Upper lobe of left lung (tissue), 6 donors: ENCODE measurements around the gene PTCD2. TPM values are rescaled to one million over a fixed set of nuclear protein-coding genes. Genes with fewer than 3 reads are reported as not detected.
A peak's percentile ranks its signal among the peaks of the same experiment; 100 is the strongest.

Source experiments
- ATAC-seq, 2 donors: fragments of 200-7000 bp; cut with Tn5 transposase; one replicate each; pipeline ENCODE4 v1.9.1; 2022; ENCODE audit warnings: mild to moderate bottlenecking in 2 of 2, moderate library complexity in 2 of 2; ENCODE audit not compliant: low FRiP score in 2 of 2
- DNase-seq, 2 donors: peaks; one replicate each; pipeline ENCODE4 v3.0.0-alpha.2; 2019 to 2020
- H3K27ac ChIP-seq, 4 donors: fragments of 200-600 bp; sonication (generic); one replicate each; pipeline ENCODE4 v1.5.1; 2016 to 2019
- H3K27me3 ChIP-seq, 4 donors: fragments of 200-600 bp; sonication (generic); one replicate each; pipeline ENCODE4 v1.5.1; 2017 to 2019
- H3K36me3 ChIP-seq, 4 donors: fragments of 200-600 bp; sonication (generic); one replicate each; pipeline ENCODE4 v1.5.1; 2016 to 2019
- H3K4me1 ChIP-seq, 4 donors: fragments of 200-600 bp; sonication (generic); one replicate each; pipeline ENCODE4 v1.5.1; 2018 to 2019
- H3K4me3 ChIP-seq, 4 donors: fragments of 200-600 bp; sonication (generic); one replicate each; pipeline ENCODE4 v1.5.1; 2017 to 2019; ENCODE audit warnings: mild to moderate bottlenecking in 2 of 4, moderate library complexity in 1 of 4
- H3K9me3 ChIP-seq, 4 donors: fragments of 200-600 bp; sonication (generic); one replicate each; pipeline ENCODE4 v1.5.1; 2018 to 2019
- EP300 ChIP-seq, 4 donors: sonication (generic); formaldehyde crosslinking; IDR thresholded peaks; one replicate each; pipeline ENCODE4 v1.5.1; 2017; ENCODE audit warnings: antibody characterized with exemption in 4 of 4, control low read depth in 2 of 4
- POLR2A ChIP-seq, 4 donors: fragments of 450-650 bp; IDR thresholded peaks; one replicate each; pipeline ENCODE4 v1.5.1; 2016 to 2017; ENCODE audit warnings: antibody characterized with exemption in 4 of 4, mild to moderate bottlenecking in 2 of 4
- POLR2AphosphoS5 ChIP-seq, 2 donors: sonication (generic); formaldehyde crosslinking; IDR thresholded peaks; one replicate each; pipeline ENCODE4 v1.5.1; 2017; ENCODE audit warnings: antibody characterized with exemption in 2 of 2
- WGBS, 2 donors: methylation state at CpG; one replicate each; pipeline ENCODE4 v1.1.5; 2017 to 2018; 5-methylcytosine and 5-hydroxymethylcytosine counted together
- total RNA-seq, 6 donors: library from RNA; depleted of rRNA in 4 of 6; stranded (reverse); fragments of >200 nt in 4 of 6; gene quantifications; one replicate each; pipeline versions ENCODE4 v1.1.0 to v1.2.1, GENCODE V29; 2016 to 2021
- TF ChIP-seq, protein P1 (sequence below), 6 experiments: fragments of 450-650 bp in 4 of 6; fragments of 200-600 bp in 2 of 6; sonication (generic) in 2 of 6; IDR thresholded peaks; one replicate each; pipeline ENCODE4 v1.5.1; 2016 to 2019; ENCODE audit warnings: antibody characterized with exemption in 6 of 6
- donor health status: DM: no; HTN: no; CAD: no; lungs with moderate emphysema.
- donor health status: DM: no; HTN: yes; CAD: no; lungs with severe emphysema.

The PTCD2 gene
- total RNA-seq, 6 donors from 2014 or later: 3.1 to 17.8 (median 5.9) TPM

- Histone ChIP-seq H3K9me3 (no peaks in the 10 kb centered on the region), H3K27me3 (no peaks in the 10 kb centered on the region), H3K27ac (no peak overlapping the region), H3K4me3 (no peak overlapping the region), H3K36me3 (no peaks in the 10 kb centered on the region), H3K4me1 (peaks cover 0 to 15% (median 8%) of the 10 kb centered on the region in 4 donors)
- WGBS, 2 donors: 51 to 65% methylated on average over 4 of the region's 4 CpGs
- DNase-seq (no peak), ATAC-seq (peak in 1 of 2 donors; percentile 84)
- TF ChIP-seq EP300 (IDR thresholded peaks at IDR 0.05) (no peak), POLR2AphosphoS5 (IDR thresholded peaks at IDR 0.05) (no peak), POLR2A (IDR thresholded peaks at IDR 0.05) (no peak)
- TF ChIP-seq, protein P1, sequence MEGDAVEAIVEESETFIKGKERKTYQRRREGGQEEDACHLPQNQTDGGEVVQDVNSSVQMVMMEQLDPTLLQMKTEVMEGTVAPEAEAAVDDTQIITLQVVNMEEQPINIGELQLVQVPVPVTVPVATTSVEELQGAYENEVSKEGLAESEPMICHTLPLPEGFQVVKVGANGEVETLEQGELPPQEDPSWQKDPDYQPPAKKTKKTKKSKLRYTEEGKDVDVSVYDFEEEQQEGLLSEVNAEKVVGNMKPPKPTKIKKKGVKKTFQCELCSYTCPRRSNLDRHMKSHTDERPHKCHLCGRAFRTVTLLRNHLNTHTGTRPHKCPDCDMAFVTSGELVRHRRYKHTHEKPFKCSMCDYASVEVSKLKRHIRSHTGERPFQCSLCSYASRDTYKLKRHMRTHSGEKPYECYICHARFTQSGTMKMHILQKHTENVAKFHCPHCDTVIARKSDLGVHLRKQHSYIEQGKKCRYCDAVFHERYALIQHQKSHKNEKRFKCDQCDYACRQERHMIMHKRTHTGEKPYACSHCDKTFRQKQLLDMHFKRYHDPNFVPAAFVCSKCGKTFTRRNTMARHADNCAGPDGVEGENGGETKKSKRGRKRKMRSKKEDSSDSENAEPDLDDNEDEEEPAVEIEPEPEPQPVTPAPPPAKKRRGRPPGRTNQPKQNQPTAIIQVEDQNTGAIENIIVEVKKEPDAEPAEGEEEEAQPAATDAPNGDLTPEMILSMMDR (IDR thresholded peaks at IDR 0.05): no peak
Measured at GRCh38 chr5:72377910-72378638, 57.9 kb downstream of the PTCD2 start.

GRCh38 chr5:72378639-72379289 lies 58.6 kb downstream of the PTCD2 start:
- H3K9me3 ChIP-seq: no peaks in the 10 kb centered on the region
- H3K4me3 ChIP-seq: no peak overlapping the region
- TF ChIP-seq POLR2AphosphoS5 (IDR thresholded peaks at IDR 0.05): no peak
- H3K4me1 ChIP-seq: peaks cover 0 to 15% (median 8%) of the 10 kb centered on the region in 4 donors
- 24 to 30% methylated on average over 4 of the region's 4 CpGs for WGBS, 2 donors
- DNase-seq: peak in 1 of 2 donors; percentile 49
- H3K27me3 ChIP-seq: no peaks in the 10 kb centered on the region
- no peak overlapping the region for H3K27ac ChIP-seq
- no peaks in the 10 kb centered on the region for H3K36me3 ChIP-seq
- peak in 1 of 2 donors; percentile 59 for ATAC-seq

- 84 to 92% methylated on average over 10 of the region's 10 CpGs for WGBS, 2 donors
Measured at GRCh38 chr5:72379936-72380335, 59.8 kb downstream of the PTCD2 start.

DNA sequence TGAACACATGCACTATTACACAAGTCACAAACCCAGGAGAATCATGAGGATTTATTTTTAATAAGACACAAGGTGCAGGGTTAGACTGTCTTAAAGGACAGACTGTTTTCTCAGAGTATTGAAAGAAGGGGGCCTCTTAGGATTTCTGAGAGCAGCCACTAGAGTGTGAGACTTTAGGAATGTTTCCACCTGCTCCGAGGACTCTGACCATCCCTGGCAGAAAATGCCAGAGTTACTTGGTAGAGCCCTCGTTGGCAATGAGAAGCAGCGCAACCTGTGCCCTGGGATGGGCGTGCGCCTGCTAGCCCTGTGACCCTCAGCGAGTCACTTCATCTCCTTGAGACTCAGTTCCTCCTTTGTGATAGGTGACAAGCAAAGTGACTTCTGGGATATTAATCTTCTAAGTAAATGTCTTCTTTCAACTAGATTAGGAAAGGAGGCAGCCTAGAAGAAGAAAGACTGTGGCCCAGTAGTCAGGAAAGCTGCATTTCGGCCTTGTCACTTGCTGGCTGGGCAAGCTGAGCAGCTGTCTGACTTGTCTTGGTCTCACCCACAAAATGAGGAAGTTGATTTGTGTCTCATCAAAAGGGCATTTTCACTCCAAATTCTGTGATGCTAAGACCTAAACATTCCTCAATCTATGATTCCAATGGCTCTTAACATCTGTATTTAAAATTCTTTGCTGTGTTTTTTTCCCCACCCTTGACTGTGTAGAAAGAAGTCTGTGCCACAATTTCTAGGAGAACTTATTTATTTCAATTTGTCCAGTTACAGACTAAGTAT lies 60.5 kb downstream of the PTCD2 start:
- H3K4me3 ChIP-seq: no peak overlapping the region
- no peaks in the 10 kb centered on the region for H3K36me3 ChIP-seq
- H3K27me3 ChIP-seq: no peaks in the 10 kb centered on the region
- H3K9me3 ChIP-seq: no peaks in the 10 kb centered on the region
- TF ChIP-seq POLR2AphosphoS5 (IDR thresholded peaks at IDR 0.05) (no peak), EP300 (IDR thresholded peaks at IDR 0.05) (no peak), POLR2A (IDR thresholded peaks at IDR 0.05) (no peak)
- TF ChIP-seq, protein P1 (IDR thresholded peaks at IDR 0.05): no peak
- H3K4me1 ChIP-seq: peaks cover 0 to 15% (median 8%) of the 10 kb centered on the region in 4 donors
- no peak overlapping the region for H3K27ac ChIP-seq
- DNase-seq (peak in 1 of 2 donors; percentile 44), ATAC-seq (no peak)
- WGBS, 2 donors: 76 to 78% methylated on average over 4 to 7 of the region's 7 CpGs

More at GRCh38 chr5:72379936-72380335, 59.8 kb downstream of the PTCD2 start:
- DNase-seq (no peak), ATAC-seq (no peak)
- Histone ChIP-seq H3K9me3 (no peaks in the 10 kb centered on the region), H3K27ac (no peak overlapping the region), H3K4me3 (no peak overlapping the region), H3K4me1 (peaks cover 0 to 15% (median 8%) of the 10 kb centered on the region in 4 donors), H3K27me3 (no peaks in the 10 kb centered on the region), H3K36me3 (no peaks in the 10 kb centered on the region)
- no peak for TF ChIP-seq POLR2A (IDR thresholded peaks at IDR 0.05)
- no peak for TF ChIP-seq EP300 (IDR thresholded peaks at IDR 0.05)
- no peak for TF ChIP-seq POLR2AphosphoS5 (IDR thresholded peaks at IDR 0.05)
- TF ChIP-seq, protein P1 (IDR thresholded peaks at IDR 0.05): no peak

- Histone ChIP-seq H3K9me3 (no peaks in the 10 kb centered on the region), H3K27ac (no peak overlapping the region), H3K4me3 (no peak overlapping the region), H3K4me1 (peaks cover 0 to 13% (median 7%) of the 10 kb centered on the region in 4 donors), H3K27me3 (no peaks in the 10 kb centered on the region), H3K36me3 (no peaks in the 10 kb centered on the region)
- DNase-seq (no peak), ATAC-seq (no peak)
- TF ChIP-seq POLR2AphosphoS5 (IDR thresholded peaks at IDR 0.05) (no peak), EP300 (IDR thresholded peaks at IDR 0.05) (no peak), POLR2A (IDR thresholded peaks at IDR 0.05) (no peak)
- TF ChIP-seq, protein P1 (IDR thresholded peaks at IDR 0.05): no peak
- 82 to 85% methylated on average over 7 of the region's 7 CpGs for WGBS, 2 donors
Measured at GRCh38 chr5:72383280-72383679, 63.1 kb downstream of the PTCD2 start.
